HG03060 (cell line): ENCODE measurements around the gene SEBOX.

Experiments used
- ATAC-seq: cut with Tn5 transposase; IDR thresholded peaks from one replicate; pipeline ENCODE4 v1.9.1; 2021; ENCODE audit warnings: low read depth, moderate number of reproducible peaks; ENCODE audit not compliant: unreplicated experiment

Gene SEBOX

GRCh38 chr17:28324267-28324745 is 40.7 kb downstream of the SEBOX start:
- no peak for ATAC-seq

- no peak for ATAC-seq
Observed at GRCh38 chr17:28320215-28321061, 44.6 kb downstream of the SEBOX start.

GRCh38 chr17:28319598-28319935 is 45.4 kb downstream of the SEBOX start:
- no peak for ATAC-seq

- ATAC-seq, result peak; percentile 92
Observed at GRCh38 chr17:28318759-28319597, 46.0 kb downstream of the SEBOX start, which contains the start of gene TMEM97. TMEM97 (plus strand) TSS chr17:28319200; CDS start chr17:28319240, 40 bp downstream.

- ATAC-seq, result no peak
Observed at GRCh38 chr17:28317966-28318758, 46.8 kb downstream of the SEBOX start.

- no peak for ATAC-seq
Observed at GRCh38 chr17:28317099-28317965, 47.7 kb downstream of the SEBOX start.

- no peak for ATAC-seq
Observed at GRCh38 chr17:28315846-28316705, 48.9 kb downstream of the SEBOX start.

- ATAC-seq, result no peak
Observed at GRCh38 chr17:28313841-28314240, 51.2 kb downstream of the SEBOX start.
